GM21737 (cell line): ENCODE results near the gene IGSF3.
"Not testable (repeated sequence)": the region's sequence is repeated elsewhere in the genome, so short reads cannot be mapped to it uniquely, and the experiment has no call there.

Source experiments
- ATAC-seq: cut with Tn5 transposase; IDR thresholded peaks from one replicate; pipeline ENCODE4 v1.9.1; 2021; ENCODE audit warnings: mild to moderate bottlenecking, moderate library complexity; ENCODE audit not compliant: unreplicated experiment

IGSF3 gene

DNA sequence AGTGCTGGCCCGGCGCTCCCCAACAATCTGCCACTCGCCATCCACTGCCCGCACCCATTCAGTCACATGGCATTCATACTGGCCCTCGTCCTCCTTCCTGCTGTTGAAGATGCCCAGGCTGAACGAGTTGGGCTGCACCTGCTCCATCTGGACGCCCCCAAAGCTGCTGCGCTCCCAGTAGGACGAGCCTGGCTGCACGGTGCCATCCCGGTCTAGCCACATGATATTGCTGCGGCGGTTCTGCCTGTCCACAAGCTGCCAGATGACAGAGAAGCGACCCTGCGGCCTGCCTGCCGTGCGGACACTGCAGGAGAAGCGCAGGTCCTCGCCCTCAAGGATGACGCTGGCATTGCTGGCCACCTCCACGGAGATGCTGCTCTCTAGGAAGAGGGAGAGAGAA lies 63.9 kb downstream of the IGSF3 start:
- not testable (repeated sequence) for ATAC-seq

DNA sequence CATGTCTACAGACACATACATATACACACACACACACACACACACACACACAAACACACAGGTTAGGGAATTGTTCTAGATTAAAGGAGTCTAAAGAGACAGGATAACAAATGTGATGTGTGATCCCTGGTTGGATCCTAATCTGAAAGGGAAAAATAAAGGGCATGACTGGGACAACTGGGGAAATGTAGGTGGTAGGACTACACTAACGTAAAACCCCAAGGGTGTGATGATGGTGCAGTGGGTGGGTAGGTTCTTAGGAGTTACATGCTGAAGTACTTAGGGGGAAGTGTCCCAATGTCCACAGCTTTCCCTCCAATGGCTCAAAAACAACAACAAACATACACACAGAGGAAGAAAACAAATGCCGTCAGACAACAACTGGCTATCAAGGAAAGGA lies 68.2 kb downstream of the IGSF3 start:
- not testable (repeated sequence) for ATAC-seq

DNA sequence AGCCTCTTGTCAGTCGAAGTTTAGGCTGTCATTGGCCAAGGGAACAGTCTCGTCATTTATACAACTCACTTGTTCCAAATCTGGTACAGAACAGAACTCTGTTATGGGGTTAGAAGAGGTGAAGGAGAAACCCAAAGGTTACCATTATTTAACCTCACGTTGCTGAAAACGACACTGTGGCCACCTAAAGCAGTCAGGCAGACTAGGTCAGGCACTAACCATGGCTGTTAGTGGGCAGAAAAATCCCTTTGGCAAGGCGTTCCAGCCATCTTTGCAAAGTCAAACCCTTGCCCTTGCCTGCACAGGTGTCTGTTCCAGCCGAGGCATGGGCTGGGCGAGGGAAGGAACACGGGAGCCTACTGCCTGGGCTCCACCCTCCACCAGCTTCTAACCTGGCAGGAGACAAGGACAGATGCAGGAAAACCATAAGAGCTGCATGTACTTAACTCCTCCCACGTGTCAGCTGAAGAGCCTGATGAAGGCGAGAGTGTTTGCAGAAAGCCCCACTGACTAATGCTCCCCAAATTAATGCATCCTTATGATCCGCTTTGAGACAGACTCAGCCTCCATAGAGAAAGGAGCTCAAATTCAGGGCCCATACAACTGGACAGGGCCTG lies 69.0 kb downstream of the IGSF3 start:
- ATAC-seq = not testable (repeated sequence)

DNA sequence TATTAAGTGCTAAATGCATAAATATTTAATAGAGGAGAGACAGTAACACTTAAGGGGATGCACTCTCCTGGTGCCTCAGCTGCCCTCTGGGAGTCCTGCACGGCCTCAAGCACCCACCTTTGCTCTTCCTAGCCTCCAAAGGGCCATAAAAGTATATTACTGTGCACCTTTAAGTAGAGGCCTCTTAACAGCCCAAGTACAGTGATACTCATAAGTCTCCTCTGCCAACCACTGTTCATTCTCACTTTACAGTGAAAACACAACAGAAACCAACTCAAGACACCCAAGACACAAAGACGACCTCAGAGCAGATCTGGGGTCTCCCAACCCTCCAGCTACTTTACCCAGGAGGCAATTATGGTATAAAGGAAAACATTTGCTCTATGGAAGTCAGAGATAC lies 70.1 kb downstream of the IGSF3 start:
- peak; percentile 85 for ATAC-seq

DNA sequence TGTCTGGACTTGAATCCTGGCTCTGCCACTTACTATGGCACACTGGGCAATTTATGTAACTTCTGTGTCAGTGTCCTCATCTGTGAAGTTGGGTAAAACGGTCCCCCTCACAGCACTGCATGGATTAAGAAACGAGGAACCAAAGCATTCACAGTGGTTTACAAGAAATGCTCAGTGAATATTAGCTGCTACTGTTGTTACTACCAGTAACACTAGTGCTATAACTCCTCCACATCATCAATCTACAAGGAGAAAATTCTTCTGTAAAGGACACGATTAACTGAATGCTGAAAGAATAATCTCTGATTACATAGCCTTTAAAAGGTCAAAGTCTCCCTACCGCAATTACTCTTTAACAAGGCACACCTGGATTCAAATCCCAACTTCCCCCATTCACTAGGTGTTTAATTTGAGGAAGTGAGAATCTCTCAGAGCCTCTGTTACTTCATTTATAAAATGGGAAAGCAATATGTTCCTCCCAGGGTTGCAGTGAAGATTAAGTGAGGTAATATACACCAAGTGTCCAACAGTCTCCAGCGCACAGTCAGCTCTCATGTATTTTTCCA lies 70.7 kb downstream of the IGSF3 start:
- ATAC-seq = not testable (repeated sequence)

DNA sequence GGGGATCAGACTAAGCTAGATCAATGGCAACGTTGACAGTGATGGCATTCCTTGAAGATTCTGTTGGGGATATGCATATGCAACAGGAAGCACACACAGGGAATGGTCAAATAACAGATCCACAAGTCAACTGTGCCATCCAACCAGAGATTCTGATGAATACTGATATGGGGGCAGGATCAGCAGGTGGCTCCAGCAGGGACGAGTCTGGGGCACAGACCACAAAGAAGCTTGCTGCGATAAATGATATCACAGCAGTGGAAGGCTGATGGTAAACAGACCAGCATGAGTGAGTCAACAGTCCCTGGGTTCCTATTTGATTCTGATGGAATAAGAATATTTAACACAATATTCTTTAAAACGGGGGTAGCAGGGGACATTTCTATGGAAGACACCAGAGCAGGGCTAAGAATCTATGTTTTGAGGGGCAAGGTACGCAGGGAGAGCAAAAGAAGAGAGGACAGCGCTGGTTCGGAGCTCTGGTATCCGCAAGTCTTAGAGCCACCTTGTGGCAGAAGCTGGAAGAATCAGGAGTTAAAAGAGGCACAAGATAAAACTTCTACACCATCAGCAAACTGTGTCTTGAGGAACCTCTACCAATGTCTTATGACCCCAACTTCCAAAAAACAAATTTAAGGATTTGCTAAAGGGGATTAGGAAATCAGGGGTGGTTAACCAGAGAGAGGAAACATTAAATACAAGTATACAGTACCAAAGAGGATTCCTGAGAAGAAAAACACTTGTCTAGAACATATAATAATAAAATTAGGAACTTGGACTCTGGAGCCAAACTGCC lies 71.4 kb downstream of the IGSF3 start:
- not testable (repeated sequence) for ATAC-seq

DNA sequence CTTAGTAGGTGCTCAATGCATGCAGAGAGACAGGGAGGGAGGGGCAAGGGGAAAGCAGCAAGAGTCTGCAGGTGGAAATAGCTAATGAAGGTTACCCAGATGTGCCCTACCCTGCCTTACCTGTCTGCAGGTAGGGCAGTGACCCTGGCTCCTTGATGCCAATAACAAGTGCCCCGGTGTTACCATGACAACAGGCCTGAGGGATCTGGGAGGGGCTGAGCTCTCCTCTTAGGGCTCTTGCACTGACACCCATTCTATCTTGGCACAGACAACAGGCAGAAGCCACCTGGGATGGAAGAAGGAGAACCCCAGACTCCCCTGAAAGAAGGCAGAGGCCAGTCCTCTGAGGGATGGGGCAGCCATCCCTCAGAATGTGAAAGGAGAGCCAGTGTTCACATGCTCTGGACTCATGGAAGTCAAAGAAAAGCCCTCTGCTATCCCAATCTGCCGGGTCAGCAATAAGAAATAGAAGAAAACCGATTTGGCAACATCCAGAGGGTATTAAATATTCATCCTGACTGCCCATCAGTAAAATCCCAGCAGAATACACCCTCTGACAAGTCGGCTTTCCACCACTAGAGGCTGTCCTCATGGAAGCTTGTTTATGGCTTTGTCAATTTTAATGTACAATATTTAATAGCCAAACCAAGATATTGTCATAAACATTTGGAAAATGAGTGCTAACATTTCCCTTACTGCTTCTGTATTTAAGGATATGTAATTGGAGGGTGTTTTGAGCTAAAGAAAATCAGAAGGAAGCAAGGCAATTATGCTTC lies 72.3 kb downstream of the IGSF3 start:
- not testable (repeated sequence) for ATAC-seq

DNA sequence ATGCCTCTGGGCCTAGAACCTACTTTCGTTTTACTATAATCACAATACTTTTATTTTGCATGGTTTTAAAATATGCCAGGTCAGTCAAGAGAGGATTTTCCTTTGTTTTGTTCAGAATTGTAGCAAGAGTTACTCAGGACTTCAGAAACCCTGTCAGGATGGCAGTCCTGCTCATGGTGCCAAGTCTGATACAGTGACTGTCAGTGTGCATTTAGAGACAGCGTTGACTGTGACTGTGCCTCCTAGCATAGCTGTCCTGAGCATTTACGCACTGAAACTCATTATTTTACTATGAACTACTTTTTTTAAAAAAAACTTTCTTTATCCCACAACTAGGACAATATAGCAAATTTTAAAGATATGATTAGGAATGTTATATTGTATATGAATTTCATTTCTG lies 73.6 kb downstream of the IGSF3 start:
- ATAC-seq = not testable (repeated sequence)

DNA sequence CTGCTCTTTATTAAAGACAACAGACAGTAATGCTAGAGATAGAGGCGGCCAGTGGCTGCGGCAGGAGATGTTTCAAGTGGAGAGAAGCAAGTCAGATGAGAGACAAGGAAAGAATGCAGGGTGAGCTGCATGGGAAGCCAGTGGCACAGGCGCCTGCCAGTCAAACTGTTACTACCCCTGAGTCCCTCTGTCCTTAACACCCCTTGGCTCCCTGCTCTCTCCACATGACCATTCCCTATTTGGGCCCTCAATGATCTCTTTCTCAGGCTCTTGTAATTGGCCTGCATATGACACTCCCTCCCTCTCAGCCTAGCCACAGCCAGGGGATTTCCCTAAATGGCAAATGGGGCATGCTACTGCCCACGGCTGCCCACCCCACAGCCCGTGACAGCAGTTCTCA lies 74.1 kb downstream of the IGSF3 start:
- not testable (repeated sequence) for ATAC-seq

DNA sequence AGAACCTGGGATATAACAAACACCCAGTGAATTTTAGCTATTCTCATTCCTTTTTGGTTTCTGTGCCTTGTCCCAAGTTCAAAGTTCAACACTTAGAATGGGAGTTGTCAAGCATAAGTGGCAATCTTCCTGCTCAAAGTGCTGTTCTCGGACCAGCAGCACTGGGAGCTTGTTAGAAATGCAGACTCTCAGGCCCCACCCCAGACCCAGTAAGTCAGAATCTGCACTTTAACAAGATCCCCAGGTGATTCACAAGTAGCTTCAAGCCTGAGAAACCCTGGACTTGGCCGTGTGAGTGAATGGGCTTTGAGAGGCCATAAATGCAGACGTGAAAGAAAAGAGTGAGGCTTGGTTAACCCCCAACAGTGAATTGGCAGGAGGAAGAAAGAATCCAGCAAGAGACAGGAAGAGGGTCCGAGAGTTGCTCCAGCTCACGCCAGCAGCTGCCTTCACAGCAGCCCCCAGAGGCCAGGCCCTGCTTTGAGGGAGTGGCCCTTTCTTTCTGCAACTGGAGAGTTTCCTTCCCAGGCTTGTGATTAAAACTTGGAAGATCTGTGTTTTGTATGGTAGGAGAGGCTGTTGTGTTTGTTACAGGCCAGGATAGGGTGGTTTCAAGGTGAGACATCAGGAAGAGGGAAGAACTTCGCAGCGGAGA lies 75.5 kb downstream of the IGSF3 start:
- not testable (repeated sequence) for ATAC-seq

DNA sequence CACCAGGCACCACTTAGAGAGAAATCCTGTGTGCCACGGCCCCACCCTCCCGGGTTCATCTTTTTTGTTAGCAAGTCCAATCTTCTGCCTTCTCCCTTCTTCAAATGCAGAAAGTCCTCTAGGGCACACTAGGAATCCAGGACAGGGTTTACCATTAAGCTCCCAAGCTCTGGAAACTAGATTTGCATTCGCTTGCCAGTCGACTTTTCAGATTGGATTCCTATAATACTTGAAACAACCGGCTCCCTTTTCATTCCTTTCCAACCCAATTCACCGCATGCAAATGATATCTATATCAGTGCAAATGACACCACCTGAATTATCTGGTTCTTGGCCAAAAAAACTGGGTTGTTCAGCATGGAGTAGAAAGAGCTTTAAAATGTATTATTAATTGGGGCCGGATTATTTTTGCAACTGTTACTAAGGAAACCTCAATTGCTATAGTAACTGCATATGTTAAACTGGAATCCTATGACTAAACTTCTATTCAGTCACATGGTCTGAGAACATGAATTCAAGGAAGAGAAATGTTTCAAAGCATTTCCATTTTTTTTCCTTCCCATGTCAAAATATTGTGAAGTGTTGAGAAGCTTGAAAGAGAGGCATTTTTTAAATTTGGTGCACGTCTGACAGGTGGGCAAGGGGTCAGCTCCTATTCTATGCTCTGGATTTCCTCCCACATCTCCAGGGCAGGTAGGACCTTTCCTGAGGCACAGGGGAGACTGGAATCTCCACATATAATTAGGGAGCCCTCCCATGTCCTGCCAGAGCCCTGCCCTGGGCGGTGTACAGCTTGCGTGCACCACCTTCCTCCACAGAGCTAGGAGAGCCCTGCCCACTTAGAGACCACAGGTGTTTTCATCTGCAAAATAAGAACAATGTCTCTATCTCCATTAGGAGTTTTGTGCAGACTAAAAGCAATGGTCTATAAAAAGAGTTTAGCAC lies 76.3 kb downstream of the IGSF3 start:
- ATAC-seq = not testable (repeated sequence)

DNA sequence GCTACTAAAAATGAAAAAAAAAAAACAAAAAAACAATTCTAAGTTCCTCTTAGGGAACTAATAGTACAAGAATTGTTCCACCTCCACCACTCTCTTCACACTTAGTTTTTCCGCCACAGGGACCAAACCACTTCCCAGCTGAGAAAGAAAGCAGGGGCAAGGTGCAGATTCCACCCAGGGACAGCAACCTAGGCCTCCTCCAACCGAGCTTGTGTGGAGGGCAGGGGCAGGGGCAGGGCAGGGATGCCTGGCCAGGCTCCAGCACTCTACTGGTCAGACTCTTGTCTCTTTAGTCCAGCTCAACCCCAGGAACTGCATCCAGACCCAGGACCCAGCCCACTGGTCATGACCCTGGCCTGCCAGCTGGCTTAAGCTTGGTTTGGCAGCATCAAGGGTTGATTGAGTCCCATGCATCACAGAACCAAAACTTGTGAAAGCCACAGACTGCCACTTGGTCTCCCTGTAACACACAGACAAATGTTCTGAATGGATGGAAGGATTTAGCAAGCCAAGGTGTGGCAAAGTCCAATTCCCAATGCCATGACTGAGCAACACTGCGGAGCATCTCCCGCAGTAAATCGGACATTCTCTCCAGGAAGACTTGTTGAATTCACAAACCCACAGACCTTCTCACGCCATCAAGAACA lies 77.1 kb downstream of the IGSF3 start:
- ATAC-seq = not testable (repeated sequence)

DNA sequence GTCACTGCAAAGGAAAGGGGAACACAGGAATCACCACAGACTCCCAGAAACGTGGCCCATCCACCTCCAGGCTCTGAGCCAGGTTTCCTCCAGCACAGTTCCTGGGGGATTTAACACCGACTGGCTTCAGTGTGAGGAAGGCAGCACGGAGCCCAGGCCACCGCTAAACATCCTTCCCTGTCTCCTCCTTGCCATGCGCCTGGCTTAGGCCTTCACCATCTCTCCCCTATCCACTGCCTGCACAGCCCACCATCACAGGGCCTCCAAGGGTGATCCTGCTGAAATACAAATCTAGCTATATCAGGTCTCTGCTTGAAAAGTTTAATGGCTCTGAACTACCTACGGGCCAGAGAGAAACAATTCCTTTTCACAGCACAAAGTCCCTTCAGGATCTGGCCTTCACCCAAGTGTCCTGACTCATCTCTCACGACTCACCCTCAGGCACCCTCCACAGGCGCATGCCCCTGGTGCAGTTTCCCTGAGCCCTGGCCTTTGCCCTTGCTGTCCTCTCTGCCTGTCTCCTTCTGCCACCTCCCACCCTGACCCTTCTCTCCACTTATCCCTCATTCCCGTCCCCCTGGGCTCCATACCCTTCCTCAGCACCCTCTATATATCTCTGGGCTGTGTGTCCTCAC lies 78.3 kb downstream of the IGSF3 start:
- ATAC-seq = not testable (repeated sequence)

DNA sequence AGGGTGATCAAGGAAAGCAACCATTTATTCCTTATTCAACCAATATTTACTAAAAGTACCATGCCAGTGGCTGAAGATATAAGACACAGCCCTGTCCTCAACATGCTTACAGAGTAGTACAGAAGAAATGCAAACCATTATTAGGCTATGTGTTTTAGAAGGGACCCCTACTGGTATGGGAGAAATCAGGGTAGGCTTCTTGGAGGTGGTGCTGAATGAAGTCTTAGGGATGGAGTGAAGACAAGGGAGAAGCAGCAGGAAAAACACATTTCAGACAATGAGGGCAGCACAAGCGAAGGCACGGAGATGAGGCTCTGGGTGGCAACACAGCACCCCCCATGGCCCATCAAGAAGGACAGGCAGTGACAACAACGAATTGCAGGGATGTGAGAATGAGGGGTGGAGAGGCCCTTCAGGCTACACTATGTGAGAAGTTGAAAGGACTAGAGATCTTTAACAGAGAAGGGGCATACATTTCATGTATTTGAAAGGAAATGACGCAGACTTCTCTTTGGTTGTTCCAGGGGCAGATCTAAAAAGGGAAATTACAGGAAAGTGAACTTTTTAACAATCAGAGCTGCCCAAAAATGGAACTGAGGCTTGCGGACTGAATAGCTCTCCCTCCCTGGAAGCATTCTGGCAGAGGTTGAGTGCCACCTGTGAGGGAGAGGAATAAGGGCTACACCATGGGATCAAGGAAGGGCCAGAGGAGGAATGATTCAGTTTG lies 79.9 kb downstream of the IGSF3 start:
- ATAC-seq = no peak

DNA sequence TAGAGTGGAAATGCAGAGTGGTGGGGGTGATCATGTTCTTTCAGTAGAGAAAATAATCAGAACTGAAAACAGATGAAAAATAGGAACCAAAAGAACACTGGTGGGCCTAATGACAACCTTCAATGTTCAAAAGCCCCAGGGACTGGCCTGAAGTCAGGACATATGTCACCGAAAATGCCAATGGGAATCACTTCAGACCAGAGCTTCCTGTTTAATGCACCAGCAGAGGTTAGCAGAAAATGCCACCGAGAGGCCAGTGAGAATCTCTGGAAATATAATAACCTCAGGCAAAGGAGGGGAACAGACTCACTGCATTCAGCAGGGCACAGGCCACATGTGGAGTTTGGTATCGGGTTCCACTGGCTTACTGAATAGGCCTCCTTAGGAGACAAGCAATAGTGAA lies 80.8 kb downstream of the IGSF3 start:
- no peak for ATAC-seq

DNA sequence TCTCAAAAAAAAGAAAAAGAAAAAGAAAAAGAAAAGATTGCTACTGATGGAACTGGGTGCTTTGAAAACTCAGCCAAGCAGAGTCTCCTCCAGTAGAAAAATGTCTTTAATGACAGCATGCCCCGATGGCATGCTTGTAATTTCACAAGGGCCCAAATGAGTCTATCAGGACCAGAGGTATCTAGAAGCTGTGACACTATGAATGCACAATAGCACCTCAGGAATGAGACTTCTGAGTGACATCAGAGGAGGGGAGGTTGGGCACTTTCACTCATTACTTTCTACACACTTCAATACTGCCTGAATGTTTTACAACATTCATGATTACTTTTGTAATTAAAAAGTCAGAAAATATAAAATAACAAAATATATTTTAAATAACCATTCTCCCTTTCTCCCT lies 81.6 kb downstream of the IGSF3 start:
- no peak for ATAC-seq

DNA sequence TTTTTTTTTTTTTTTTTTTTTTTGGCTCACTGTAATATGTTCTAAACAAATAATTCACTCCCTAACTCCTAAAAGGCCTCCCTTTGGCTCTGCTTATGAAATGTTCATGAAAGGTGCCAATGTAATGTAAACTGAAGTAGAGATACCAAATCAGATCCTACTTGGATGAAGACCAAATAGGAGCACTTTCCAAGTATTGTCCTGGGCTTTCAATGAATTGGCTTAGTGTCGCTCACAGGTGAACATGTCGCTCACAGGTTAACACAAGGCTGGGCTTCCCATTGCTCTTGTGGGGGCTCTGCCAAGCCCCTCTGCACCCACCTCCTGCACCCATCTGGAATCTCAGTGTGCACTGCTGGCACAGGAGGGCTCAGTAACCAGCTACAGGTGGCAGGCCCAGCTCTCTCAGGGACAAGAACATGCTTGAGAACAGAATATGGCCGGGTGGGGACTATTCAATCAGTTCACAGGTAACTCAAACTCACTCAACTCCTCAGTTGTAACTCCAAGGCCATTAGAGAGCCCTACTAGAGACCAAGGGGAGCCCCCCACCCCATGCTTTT lies 86.1 kb downstream of the IGSF3 start:
- ATAC-seq = no peak
